Measurements from ENCODE around the gene IFT57.

IFT57 gene

GRCh38 chr3:108133858-108134554 lies 88.2 kb downstream of the IFT57 start (continued):
- TF ChIP-seq ZNF132 (tag by site-specific recombination; IDR thresholded peaks at IDR 0.05; ENCODE audit: borderline replicate concordance): no peak
- no peak for TF ChIP-seq EGR2 (tag by site-specific recombination; IDR thresholded peaks at IDR 0.05; ENCODE audit: low read depth)

- TF ChIP-seq KLF10 (tag by site-specific recombination; IDR thresholded peaks at IDR 0.05): no peak
- no peak for TF ChIP-seq ZBTB20 (tag by site-specific recombination; IDR thresholded peaks at IDR 0.05)
- no peak for TF ChIP-seq TCF7L2 (IDR thresholded peaks at IDR 0.05; ENCODE audit: borderline replicate concordance, low read depth, low read length)
- no peak for TF ChIP-seq ZSCAN5A (tag by site-specific recombination; IDR thresholded peaks at IDR 0.05)
- no peak for TF ChIP-seq ZBTB11 (tag by site-specific recombination; conservative IDR thresholded peaks at IDR 0.05; ENCODE audit: low read depth)
- TF ChIP-seq ZNF394 (tag by site-specific recombination; IDR thresholded peaks at IDR 0.05; ENCODE audit: borderline replicate concordance): no peak
- no peak for TF ChIP-seq ZNF280D (tag by site-specific recombination; IDR thresholded peaks at IDR 0.05)
- TF ChIP-seq ZNF830 (tag by site-specific recombination; IDR thresholded peaks at IDR 0.05; ENCODE audit: low read depth): no peak
- no peak for TF ChIP-seq ZNF214 (tag by site-specific recombination; IDR thresholded peaks at IDR 0.05; ENCODE audit: borderline replicate concordance)
- no peak for TF ChIP-seq ZNF558 (tag by site-specific recombination; IDR thresholded peaks at IDR 0.05)
- no peak for TF ChIP-seq ZBTB8A (tag by site-specific recombination; IDR thresholded peaks at IDR 0.05)
- no peak for TF ChIP-seq KLF8 (tag by site-specific recombination; IDR thresholded peaks at IDR 0.05)
- TF ChIP-seq HOXA7 (CRISPR knock-in tag; IDR thresholded peaks at IDR 0.05; ENCODE audit: borderline replicate concordance): no peak
- TF ChIP-seq YY1 (tag by site-specific recombination; IDR thresholded peaks at IDR 0.05): no peak
- no peak for TF ChIP-seq SCRT2 (tag by site-specific recombination; IDR thresholded peaks at IDR 0.05)
- no peak for TF ChIP-seq ZNF654 (tag by site-specific recombination; IDR thresholded peaks at IDR 0.05; ENCODE audit: low read depth)
- no peak for TF ChIP-seq ZNF776 (tag by site-specific recombination; IDR thresholded peaks at IDR 0.05; ENCODE audit: borderline replicate concordance)
- no peak for TF ChIP-seq ZNF350 (tag by site-specific recombination; IDR thresholded peaks at IDR 0.05)
- no peak for TF ChIP-seq MEIS1 (CRISPR knock-in tag; IDR thresholded peaks at IDR 0.05; ENCODE audit: borderline replicate concordance)
- no peak for TF ChIP-seq ZNF184 (tag by site-specific recombination; IDR thresholded peaks at IDR 0.05)
- no peaks in the 10 kb centered on the region for H3K4me1 ChIP-seq (ENCODE audit: control insufficient read depth, insufficient read depth, low read length)
- ChIA-PET CTCF (no interaction called here), POLR2A (no interaction called here)
- no peak overlapping the region for H3K27ac ChIP-seq (ENCODE audit: extremely low read depth, low read depth, low read length)
- no peaks in the 10 kb centered on the region for H3K36me3 ChIP-seq (ENCODE audit: control insufficient read depth in 2 of 2, insufficient read depth in 1 of 2, low read length in 2 of 2)
- no peaks in the 10 kb centered on the region for H3K9me3 ChIP-seq (ENCODE audit: control insufficient read depth, insufficient read depth, low read depth, low read length)
- H3K4me3 ChIP-seq (ENCODE audit: low read depth, low read length): no peak overlapping the region
Observed at GRCh38 chr3:108133048-108133369, 89.2 kb downstream of the IFT57 start.

Data from HEK293 (cell line).